Vagina (tissue), 2 donors: ENCODE data around the gene NFYC.

Experiments
- CTCF ChIP-seq, 3 experiments: fragments of 450-650 bp in 2 of 3; fragments of 200-600 bp in 1 of 3; sonication (generic) in 1 of 3; IDR thresholded peaks; one replicate each; pipeline ENCODE4 v1.5.1; 2017 to 2019; ENCODE audit warnings: antibody characterized with exemption in 3 of 3, mild to moderate bottlenecking in 2 of 3, moderate library complexity in 2 of 3
- POLR2AphosphoS5 ChIP-seq, 2 donors: sonication (generic); formaldehyde crosslinking; IDR thresholded peaks; one replicate each; pipeline ENCODE4 v1.9.0; 2017; ENCODE audit warnings: antibody characterized with exemption in 2 of 2, mild to moderate bottlenecking in 2 of 2, low read depth in 1 of 2; ENCODE audit not compliant: insufficient read depth in 1 of 2

GRCh38 chr1:40696294-40696693 is 4.8 kb downstream of the NFYC start:
- no peak for TF ChIP-seq CTCF (IDR thresholded peaks at IDR 0.05)
- TF ChIP-seq POLR2AphosphoS5 (IDR thresholded peaks at IDR 0.05; ENCODE audit: insufficient read depth in 1 of 2, low read depth in 1 of 2), result no peak
